ENCODE results near the gene FOXL1. TPM values are rescaled to one million over a fixed set of nuclear protein-coding genes. Genes with fewer than 3 reads are reported as not detected.

The FOXL1 gene
- total RNA-seq, 1 experiment from 2014 or later: 7.5 TPM

DNA sequence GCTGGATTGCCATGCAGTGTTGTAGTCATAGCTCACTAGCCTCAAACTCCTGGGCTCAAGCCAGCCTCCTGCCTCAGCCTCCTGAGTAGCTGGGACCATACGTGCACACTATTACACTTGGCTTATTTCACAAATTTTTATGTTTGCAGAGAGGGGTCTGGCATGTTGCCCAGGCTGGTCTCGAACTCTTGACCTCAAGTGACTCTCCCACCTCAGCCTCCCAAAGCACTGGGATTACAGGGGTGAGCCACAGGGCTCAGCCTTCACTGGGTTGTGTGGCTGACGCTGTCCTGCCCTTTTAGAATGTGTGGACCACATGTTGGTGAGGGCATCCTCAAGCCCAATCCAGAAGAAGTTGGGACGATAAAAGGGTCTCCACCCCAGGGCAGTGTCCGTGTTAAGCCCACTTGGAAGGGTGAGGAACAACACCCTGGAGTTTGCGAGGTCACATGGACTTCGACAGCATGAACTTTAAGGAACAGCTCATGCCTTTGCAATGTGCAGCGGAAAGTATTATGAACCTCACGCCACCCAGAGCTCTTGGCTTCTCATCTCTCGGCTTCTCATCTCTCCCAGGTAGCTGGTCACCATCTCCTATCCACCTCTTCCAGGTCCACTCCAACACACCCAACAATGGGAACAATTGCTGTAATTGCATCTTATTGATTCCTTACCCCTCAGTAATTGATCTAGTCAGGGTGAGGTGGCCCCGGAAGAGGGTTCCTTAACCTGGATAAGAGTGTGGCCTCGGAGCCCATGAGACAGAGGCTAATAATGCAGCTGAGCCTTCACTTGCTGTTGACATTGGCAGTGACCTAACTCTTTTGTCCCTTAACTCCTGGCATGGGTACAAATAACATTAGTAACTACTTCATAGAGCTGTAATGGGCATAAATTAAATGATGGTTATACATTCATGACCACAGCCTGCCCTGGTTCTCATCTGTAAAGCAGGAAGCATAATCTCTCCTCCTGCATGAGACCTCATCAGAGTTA, 6.7 kb downstream of the FOXL1 start (continued):
- no peak for TF ChIP-seq YY1 (IDR thresholded peaks at IDR 0.05; ENCODE audit: extremely low read depth, insufficient replicate concordance, low read depth, low read length)

DNA sequence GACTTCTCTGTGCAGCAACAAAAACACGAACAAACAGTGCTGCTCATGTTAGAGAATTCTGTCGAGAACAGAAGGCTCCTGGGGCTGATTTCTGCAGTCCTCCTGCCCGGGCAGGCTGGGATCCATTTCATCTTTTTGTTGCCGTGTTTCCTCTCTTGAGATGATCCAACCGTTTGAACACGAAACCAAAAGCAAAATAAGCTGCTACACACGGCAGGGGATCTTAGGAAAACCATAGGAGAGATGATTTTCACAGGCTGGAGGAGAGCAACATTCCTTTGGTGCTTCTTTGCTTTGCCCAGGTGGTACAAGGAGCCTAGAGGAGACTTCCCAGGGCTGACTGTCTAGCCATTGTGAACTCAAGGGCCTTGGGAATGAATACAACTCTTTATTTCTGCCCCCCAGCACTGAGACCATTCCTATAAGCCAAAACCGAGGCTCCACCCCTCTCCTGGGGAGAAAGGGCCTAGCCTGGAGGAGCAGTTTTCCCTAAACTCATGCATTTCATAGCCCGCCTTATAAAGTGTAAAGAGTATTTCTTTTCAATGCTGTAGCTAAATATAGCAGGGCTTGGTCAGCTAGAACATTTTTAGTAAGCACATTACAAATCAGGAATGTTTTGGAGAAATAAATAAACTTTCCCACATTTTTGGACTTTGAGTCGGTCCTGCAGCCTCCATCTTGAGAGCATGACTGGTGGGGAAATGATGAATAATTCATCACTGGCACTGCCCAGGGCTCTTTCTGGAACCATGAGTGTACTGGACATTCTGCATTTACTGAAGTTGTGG, 7.7 kb downstream of the FOXL1 start:
- TF ChIP-seq EZH2phosphoT487 (IDR thresholded peaks at IDR 0.05; ENCODE audit: borderline replicate concordance) (no peak), YY1 (IDR thresholded peaks at IDR 0.05; ENCODE audit: extremely low read depth, insufficient replicate concordance, low read depth, low read length) (no peak), SRF (IDR thresholded peaks at IDR 0.05; ENCODE audit: low read depth) (no peak), POLR2AphosphoS5 (IDR thresholded peaks at IDR 0.05; ENCODE audit: low read depth, low read length) (no peak), CBX3 (IDR thresholded peaks at IDR 0.05; ENCODE audit: low read depth) (no peak), EGR1 (IDR thresholded peaks at IDR 0.05; ENCODE audit: low read depth) (no peak), SP1 (IDR thresholded peaks at IDR 0.05; ENCODE audit: low read depth) (no peak), CEBPB (IDR thresholded peaks at IDR 0.05; ENCODE audit: low read depth) (no peak), POLR2A (IDR thresholded peaks at IDR 0.05; ENCODE audit: borderline replicate concordance, extremely low read depth, insufficient read depth, insufficient read length) (no peak), JUND (IDR thresholded peaks at IDR 0.05) (no peak)
- TF ChIP-seq, protein P1, sequence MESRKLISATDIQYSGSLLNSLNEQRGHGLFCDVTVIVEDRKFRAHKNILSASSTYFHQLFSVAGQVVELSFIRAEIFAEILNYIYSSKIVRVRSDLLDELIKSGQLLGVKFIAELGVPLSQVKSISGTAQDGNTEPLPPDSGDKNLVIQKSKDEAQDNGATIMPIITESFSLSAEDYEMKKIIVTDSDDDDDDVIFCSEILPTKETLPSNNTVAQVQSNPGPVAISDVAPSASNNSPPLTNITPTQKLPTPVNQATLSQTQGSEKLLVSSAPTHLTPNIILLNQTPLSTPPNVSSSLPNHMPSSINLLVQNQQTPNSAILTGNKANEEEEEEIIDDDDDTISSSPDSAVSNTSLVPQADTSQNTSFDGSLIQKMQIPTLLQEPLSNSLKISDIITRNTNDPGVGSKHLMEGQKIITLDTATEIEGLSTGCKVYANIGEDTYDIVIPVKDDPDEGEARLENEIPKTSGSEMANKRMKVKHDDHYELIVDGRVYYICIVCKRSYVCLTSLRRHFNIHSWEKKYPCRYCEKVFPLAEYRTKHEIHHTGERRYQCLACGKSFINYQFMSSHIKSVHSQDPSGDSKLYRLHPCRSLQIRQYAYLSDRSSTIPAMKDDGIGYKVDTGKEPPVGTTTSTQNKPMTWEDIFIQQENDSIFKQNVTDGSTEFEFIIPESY (IDR thresholded peaks at IDR 0.05; ENCODE audit: extremely low read depth, insufficient replicate concordance, low read length): no peak
- TF ChIP-seq, protein P2, sequence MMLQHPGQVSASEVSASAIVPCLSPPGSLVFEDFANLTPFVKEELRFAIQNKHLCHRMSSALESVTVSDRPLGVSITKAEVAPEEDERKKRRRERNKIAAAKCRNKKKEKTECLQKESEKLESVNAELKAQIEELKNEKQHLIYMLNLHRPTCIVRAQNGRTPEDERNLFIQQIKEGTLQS (IDR thresholded peaks at IDR 0.05): no peak
- TF ChIP-seq, protein P3, sequence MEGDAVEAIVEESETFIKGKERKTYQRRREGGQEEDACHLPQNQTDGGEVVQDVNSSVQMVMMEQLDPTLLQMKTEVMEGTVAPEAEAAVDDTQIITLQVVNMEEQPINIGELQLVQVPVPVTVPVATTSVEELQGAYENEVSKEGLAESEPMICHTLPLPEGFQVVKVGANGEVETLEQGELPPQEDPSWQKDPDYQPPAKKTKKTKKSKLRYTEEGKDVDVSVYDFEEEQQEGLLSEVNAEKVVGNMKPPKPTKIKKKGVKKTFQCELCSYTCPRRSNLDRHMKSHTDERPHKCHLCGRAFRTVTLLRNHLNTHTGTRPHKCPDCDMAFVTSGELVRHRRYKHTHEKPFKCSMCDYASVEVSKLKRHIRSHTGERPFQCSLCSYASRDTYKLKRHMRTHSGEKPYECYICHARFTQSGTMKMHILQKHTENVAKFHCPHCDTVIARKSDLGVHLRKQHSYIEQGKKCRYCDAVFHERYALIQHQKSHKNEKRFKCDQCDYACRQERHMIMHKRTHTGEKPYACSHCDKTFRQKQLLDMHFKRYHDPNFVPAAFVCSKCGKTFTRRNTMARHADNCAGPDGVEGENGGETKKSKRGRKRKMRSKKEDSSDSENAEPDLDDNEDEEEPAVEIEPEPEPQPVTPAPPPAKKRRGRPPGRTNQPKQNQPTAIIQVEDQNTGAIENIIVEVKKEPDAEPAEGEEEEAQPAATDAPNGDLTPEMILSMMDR (IDR thresholded peaks at IDR 0.05 in 2 of 3, conservative IDR thresholded peaks at IDR 0.05 in 1 of 3; ENCODE audit: borderline replicate concordance in 1 of 3, insufficient read depth in 1 of 3, low read depth in 2 of 3, low read length in 2 of 3): no peak
- TF ChIP-seq, protein P4, sequence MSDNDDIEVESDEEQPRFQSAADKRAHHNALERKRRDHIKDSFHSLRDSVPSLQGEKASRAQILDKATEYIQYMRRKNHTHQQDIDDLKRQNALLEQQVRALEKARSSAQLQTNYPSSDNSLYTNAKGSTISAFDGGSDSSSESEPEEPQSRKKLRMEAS (IDR thresholded peaks at IDR 0.05): no peak
- Histone ChIP-seq H3K4me3 (replicated peaks in 1 of 2; ENCODE audit: low read depth in 1 of 2, low read length in 2 of 2) (no peak overlapping the region), H3K9ac (ENCODE audit: low read length) (no peak overlapping the region), H3K9me2 (ENCODE audit: insufficient read depth) (no peaks in the 10 kb centered on the region), H2AFZ (ENCODE audit: low read depth, low read length, poor library complexity, severe bottlenecking) (no peak overlapping the region), H3K27me3 (ENCODE audit: insufficient read depth, low read length) (peaks cover 18% of the 10 kb centered on the region; the same call in 1 of the 2 replicates), H3K36me3 (ENCODE audit: control insufficient read depth in 1 of 2, insufficient read depth in 2 of 2, low read length in 2 of 2) (no peaks in the 10 kb centered on the region), H3K79me2 (ENCODE audit: insufficient read depth, low read length) (no peaks in the 10 kb centered on the region), H3K4me1 (ENCODE audit: control insufficient read depth in 1 of 2, insufficient read depth in 2 of 2, low read length in 2 of 2) (peaks cover 0 to 17% of the 10 kb centered on the region in 2 experiments; a peak in 1 of 4 replicates), H3K27ac (ENCODE audit: low read depth, low read length) (no peak overlapping the region), H3K9me3 (ENCODE audit: control insufficient read depth in 1 of 2, insufficient read depth in 1 of 2, low read depth in 1 of 2, low read length in 2 of 2) (no peaks in the 10 kb centered on the region), H4K20me1 (ENCODE audit: insufficient read depth) (no peaks in the 10 kb centered on the region), H3K4me2 (ENCODE audit: low read length) (no peak overlapping the region)
- intact Hi-C loops (cut with micrococcal nuclease): no loop called here
- no TSS peak for BruUV-seq (replicated peaks)
- DNase-seq (ENCODE audit: low read depth, low spot score) (no peak), ATAC-seq (no peak)
- ChIA-PET RAD21 (ENCODE audit: low non-redundant PET in 1 of 2, low total read pairs in 2 of 2, uncharacterized antibody in 2 of 2, unreplicated experiment in 2 of 2) (interaction anchor here in 1 of 2 experiments (0.6 kb wide), 1 partner anchor 476 kb away, joined by 3 read pairs; no protein-coding TSS in a partner anchor), CTCF (interaction anchor here (0.8 to 1.8 kb wide), 2 partner anchors 10 to 476 kb away, joined by 3 to 4 read pairs; no protein-coding TSS in a partner anchor), POLR2A (interaction anchor here (1.8 kb wide), 1 partner anchor 10 kb away, joined by 5 read pairs; no protein-coding TSS in a partner anchor)

Data from HCT116 (cell line).